Astrocyte of the spinal cord (primary cell): ENCODE data around the gene MRPL50.

ENCODE experiments used
- DNase-seq: peaks from one replicate; pipeline ENCODE4 v3.0.0; 2011; ENCODE audit warnings: low read depth, low spot score
- H3K4me3 ChIP-seq: 2 replicates; pipeline ENCODE4 v1.5.1; 2011; ENCODE audit warnings: low read depth, mild to moderate bottlenecking, low read length, moderate library complexity
- in situ Hi-C: cut with HindIII; loops from 2 replicates; pipeline ENCODE4 v1.10.0; 2017; ENCODE audit warnings: low sequenced_read_pairs
- TF ChIP-seq, protein P1 (sequence below): IDR thresholded peaks from 2 replicates; pipeline ENCODE4 v1.5.1; 2012; ENCODE audit warnings: low read depth, mild to moderate bottlenecking, low read length, inconsistent platforms

MRPL50 gene

DNA sequence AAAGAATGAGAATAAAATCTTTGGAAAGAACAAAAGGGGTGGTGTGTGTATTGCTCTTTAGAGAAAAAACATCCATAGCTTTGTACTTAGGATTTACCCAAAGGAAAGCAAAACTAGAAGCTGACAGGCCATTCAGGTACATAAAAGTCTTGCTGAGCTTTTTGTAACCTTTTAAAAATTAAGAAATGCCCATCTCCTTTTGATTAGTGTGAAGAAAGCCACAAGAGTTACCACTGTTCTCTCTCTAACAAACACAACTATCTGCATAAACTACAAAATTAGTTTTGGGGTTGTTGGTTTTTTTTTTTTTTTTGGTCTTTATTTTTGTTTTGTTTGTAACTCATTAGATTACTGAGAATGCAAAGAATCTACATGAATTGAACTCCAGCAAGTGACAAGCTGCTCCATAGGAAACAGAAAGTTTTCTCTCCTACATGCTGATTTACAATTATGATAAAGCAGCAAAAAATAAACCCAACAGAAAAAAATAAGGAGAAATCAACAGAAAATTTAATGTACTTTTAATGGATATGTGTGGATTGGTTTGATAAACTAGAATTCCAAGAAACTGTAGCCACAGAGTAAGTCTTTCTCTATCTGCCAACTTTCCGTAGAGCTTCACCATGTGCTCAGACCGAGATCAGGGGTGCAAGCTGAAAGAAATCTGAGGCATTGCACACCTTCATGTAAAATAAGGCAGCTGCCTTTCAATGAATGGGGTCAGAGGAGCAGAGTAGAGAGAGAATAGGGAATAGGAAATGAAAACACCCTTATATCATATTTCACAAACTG, 25.9 kb downstream of the MRPL50 start:
- DNase-seq = no peak
- H3K4me3 ChIP-seq = no peak overlapping the region
- TF ChIP-seq, protein P1, sequence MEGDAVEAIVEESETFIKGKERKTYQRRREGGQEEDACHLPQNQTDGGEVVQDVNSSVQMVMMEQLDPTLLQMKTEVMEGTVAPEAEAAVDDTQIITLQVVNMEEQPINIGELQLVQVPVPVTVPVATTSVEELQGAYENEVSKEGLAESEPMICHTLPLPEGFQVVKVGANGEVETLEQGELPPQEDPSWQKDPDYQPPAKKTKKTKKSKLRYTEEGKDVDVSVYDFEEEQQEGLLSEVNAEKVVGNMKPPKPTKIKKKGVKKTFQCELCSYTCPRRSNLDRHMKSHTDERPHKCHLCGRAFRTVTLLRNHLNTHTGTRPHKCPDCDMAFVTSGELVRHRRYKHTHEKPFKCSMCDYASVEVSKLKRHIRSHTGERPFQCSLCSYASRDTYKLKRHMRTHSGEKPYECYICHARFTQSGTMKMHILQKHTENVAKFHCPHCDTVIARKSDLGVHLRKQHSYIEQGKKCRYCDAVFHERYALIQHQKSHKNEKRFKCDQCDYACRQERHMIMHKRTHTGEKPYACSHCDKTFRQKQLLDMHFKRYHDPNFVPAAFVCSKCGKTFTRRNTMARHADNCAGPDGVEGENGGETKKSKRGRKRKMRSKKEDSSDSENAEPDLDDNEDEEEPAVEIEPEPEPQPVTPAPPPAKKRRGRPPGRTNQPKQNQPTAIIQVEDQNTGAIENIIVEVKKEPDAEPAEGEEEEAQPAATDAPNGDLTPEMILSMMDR = no peak
- in situ Hi-C loops = no loop called here

DNA sequence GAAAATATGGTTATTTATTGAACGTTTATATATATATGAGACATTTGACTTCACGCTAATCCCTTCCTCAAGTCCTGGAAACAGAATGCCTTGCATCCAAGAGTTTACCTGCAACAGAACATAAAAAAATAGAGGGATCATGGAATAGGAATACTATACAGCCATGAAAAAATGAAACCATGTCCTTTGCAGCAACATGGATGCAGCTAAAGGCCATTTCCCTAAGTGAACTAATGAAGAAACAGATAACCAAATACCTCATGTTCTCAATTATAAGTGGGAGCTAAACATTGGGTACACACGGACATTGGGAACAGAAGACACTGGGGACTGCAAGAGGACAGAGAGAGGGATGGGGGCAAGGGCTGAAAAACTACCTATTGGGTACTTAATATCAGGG, 26.6 kb downstream of the MRPL50 start:
- no peak for DNase-seq
- TF ChIP-seq, protein P1 = no peak
- no peak overlapping the region for H3K4me3 ChIP-seq
- in situ Hi-C loops = no loop called here

DNA sequence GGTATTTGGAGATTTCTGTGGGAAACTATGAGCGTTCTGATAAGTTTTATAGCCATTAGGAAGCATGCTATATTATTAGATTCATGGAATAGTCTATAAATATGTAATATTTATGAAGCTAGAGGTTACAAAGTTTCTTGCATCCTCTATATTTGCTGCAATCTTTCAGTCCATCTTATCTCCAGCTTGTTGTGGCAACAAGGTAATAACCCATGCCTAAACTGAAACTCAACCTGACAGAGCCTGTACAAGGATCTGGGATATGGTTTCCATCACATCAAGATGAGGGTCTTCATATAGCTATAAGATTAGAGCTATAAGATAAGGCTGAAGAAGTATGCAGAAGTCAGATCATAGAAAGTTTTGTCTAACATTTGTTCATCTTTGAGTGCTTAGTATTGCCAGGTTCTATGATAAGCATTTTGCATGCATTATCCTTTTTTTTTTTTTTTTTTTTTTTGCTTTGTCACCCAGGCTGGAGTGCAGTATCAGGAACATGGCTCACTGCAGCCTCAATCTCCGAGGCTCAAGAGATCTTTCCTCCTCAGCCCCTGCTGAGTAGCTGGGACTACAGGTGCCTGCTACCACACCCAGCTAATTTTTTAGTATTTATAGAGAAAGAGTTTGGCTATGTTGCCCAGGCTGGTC, 28.4 kb downstream of the MRPL50 start:
- DNase-seq = no peak
- TF ChIP-seq, protein P1 = no peak
- in situ Hi-C loops = no loop called here
- no peak overlapping the region for H3K4me3 ChIP-seq

DNA sequence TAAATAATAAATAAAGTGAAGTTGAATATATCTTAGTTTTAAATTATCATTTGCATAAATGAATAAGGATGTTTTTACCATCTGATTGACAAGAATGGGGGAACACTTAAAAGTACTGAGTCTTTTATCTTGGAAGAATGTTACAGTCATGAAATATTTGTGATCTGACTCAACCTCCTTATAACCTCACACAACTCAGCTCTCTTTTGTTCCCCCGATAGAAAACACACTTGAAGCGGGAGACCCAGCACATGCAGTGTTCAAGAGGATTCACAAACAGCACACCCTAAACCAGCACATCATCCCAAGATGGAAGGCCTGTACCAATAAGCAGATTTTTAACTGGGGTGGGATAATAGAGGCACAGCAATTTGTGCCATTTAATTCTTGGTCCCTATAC, 29.1 kb downstream of the MRPL50 start:
- DNase-seq = peak; percentile 36
- in situ Hi-C loops = no loop called here
- no peak overlapping the region for H3K4me3 ChIP-seq
- TF ChIP-seq, protein P1 = no peak

DNA sequence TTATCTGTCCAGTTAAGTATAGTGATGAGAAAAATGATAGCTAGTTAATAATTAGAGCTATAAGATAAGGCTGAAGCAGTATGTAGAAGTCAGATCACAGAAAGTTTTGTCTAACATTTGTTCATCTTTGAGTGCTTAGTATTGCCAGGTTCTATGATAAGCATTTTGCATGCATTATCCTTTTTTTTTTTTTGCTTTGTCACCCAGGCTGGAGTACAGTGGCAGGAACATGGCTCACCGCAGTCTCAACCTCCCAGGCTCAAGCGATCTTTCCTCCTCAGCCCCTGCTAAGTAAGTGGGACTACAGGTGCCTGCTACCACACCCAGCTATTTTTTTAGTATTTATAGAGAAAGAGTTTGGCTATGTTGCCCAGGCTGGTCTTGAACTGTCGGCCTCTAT, 31.1 kb downstream of the MRPL50 start:
- in situ Hi-C loops = no loop called here
- TF ChIP-seq, protein P1 = no peak
- no peak for DNase-seq
- H3K4me3 ChIP-seq = no peak overlapping the region

DNA sequence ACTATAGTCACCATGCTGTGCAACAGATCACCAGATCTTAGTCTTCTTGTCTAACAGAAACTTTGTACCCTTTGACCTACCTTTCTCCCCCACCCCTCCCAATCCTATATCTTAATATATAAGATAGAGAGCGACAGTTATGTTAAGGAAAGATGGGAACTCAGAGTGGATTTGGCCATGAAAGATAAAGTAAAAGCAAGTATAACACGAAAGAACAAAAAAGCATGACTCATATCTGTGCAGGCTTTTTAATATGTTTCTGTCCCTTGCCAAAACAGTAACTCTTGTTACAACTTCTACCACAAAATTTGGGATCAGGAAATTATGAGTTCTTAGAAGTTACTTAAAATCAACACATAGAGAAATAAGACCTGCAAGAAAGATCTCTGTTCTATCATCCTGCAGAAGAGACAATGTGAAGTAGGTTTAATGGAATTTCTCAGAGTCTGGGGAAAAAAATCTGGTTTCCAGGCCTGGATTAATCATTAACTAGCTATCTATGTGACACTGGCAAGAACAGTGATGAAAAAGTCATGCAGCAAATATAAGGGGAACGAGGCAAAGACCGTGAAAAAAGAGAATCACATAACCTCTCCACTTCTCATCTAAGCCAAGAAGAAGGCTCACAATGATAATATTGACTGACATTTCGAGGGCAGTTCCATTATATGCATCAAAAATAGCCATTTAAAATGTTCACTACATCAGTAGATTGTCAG, 32.2 kb downstream of the MRPL50 start:
- H3K4me3 ChIP-seq = no peak overlapping the region
- in situ Hi-C loops = no loop called here
- TF ChIP-seq, protein P1 = no peak
- DNase-seq = peak; percentile 2
